Karpas-422 (cell line): Measurements from ENCODE around the gene PRTN3. TPM values are rescaled to one million over a fixed set of nuclear protein-coding genes. Genes with fewer than 3 reads are reported as not detected.

Experiments used
- DNase-seq: peaks from one replicate; pipeline ENCODE4 v3.0.0-alpha.2; 2015
- H2AFZ ChIP-seq: fragments of 200-600 bp; sonication (generic); 2 replicates; pipeline ENCODE4 v1.6.1; 2014; ENCODE audit warnings: antibody characterized with exemption, low read length, mixed read lengths
- H3K27ac ChIP-seq: fragments of 200-600 bp; sonication (generic); 2 replicates; pipeline ENCODE4 v1.5.1; 2014; ENCODE audit warnings: mild to moderate bottlenecking, low read length, moderate library complexity
- H3K27me3 ChIP-seq: fragments of 200-600 bp; sonication (generic); 2 replicates; pipeline ENCODE4 v1.6.1; 2014; ENCODE audit warnings: low read length, mixed read lengths
- H3K36me3 ChIP-seq: fragments of 200-600 bp; sonication (generic); 2 replicates; pipeline ENCODE4 v1.6.1; 2014; ENCODE audit warnings: low read length, mixed read lengths; ENCODE audit not compliant: insufficient read depth
- H3K4me1 ChIP-seq: fragments of 200-600 bp; sonication (generic); 2 replicates; pipeline ENCODE4 v1.6.1; 2014; ENCODE audit warnings: mild to moderate bottlenecking, low read length, mixed read lengths
- H3K4me2 ChIP-seq: fragments of 200-600 bp; sonication (generic); 2 replicates; pipeline ENCODE4 v1.6.1; 2014; ENCODE audit warnings: low read length, low read depth, mild to moderate bottlenecking; ENCODE audit not compliant: poor library complexity, severe bottlenecking
- H3K4me3 ChIP-seq: fragments of 200-600 bp; sonication (generic); 2 replicates; pipeline ENCODE4 v1.5.1; 2014; ENCODE audit warnings: mild to moderate bottlenecking, antibody characterized with exemption, low read length, mixed read lengths
- H3K79me2 ChIP-seq: fragments of 200-600 bp; sonication (generic); 2 replicates; pipeline ENCODE4 v1.6.1; 2014; ENCODE audit warnings: mild to moderate bottlenecking, low read length, mixed read lengths
- H3K9ac ChIP-seq: fragments of 200-600 bp; sonication (generic); 2 replicates; pipeline ENCODE4 v1.6.0; 2014; ENCODE audit warnings: low read length
- H3K9me2 ChIP-seq: fragments of 200-600 bp; sonication (generic), shearing (Covaris generic); replicated peaks from 2 replicates; pipeline ENCODE4 v1.6.0; 2014; ENCODE audit warnings: mild to moderate bottlenecking, low read length, moderate library complexity; ENCODE audit not compliant: insufficient read depth
- H3K9me3 ChIP-seq: fragments of 300-700, 200-600 bp; sonication (generic); 2 replicates; pipeline ENCODE4 v1.6.1; 2014; ENCODE audit warnings: low read length, mixed read lengths
- H4K20me1 ChIP-seq: fragments of 200-600 bp; sonication (generic); 2 replicates; pipeline ENCODE4 v1.6.1; 2014; ENCODE audit warnings: mild to moderate bottlenecking, antibody characterized with exemption, low read length, low read depth; ENCODE audit not compliant: insufficient read depth
- total RNA-seq: library from RNA; depleted of rRNA; stranded (reverse); fragments of >200 nt; shearing (Covaris generic); gene quantifications from 2 replicates; pipeline ENCODE4 v1.2.3, GENCODE V29; 2014; ENCODE audit warnings: low replicate concordance

PRTN3 gene
- total RNA-seq, 1 experiment from 2014 or later, result not detected

DNA sequence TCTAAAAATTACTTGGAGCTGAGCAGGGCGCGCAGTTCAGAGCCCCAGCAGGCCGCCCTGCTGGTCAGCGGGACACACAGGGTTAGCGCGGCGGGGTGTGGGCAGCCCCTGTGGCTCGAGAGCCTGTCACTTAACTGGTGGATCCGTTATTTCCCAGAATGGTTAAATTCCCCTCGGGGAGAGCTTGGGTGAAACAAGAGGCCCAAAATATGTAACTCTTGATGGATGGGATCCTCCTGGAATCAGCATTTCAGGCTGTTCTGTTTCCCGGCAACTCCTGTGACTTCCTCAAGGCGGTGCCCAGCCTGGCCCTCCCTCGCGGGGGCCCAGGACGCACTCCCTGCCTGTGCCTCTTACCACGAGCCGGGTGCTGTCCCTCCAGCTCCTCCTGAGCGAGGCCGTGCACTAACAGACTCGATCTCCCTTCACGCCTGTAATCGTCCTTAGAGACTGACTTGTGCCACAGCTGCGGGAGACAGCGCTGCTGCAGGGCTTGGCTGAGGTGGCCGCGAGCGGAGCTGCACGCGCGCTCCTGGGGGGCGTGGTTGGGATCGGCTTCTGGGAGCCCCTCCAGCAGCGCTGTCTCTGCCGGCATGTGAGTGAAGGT lies 33.9 kb upstream of the PRTN3 start:
- Histone ChIP-seq H3K9me3 (no peaks in the 10 kb centered on the region), H3K9me2 (no peaks in the 10 kb centered on the region), H3K27ac (no peak overlapping the region), H3K4me1 (no peaks in the 10 kb centered on the region), H3K4me2 (no peak overlapping the region), H3K27me3 (no peaks in the 10 kb centered on the region), H3K36me3 (peaks cover 60% of the 10 kb centered on the region), H4K20me1 (peaks cover 61% of the 10 kb centered on the region), H2AFZ (no peak overlapping the region), H3K79me2 (peaks cover 24% of the 10 kb centered on the region), H3K4me3 (no peak overlapping the region), H3K9ac (no peak overlapping the region)
- DNase-seq, result no peak

DNA sequence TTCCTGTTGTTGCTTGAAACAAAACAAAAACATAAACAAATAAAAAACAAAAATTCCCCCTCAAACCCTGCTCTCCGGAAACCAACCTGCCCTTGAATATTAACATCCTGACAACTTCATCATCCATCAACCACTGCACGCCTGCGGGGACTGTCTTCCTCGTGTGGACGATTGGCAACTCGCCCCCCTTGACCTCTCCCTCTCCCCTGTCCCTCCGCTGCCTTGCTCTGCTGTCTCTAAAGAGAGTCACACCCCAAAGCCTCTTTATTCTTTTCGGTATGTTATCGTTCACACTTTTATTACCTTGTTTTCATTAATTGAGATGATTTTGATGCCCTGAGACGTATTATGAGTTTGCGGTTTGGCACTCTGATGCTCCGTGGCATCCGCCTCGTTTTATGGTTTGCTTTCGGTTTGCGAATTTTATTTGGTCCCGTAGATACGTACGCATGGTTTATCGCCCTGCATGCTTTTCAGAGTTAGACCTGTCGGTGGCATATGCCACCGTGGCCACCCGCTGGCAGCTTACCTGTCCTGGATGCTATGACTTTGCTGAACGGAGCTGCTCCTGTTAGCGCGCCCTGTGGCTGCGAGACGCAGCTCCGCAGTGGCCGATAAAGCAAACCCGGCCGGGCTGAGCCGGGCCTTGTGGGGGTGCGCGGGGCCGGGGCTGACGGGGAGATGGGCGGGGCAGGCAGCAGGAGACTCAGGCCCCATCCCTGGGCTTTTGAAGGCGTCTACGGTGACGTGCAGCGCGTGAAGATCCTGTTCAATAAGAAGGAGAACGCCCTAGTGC lies 33.0 kb upstream of the PRTN3 start:
- Histone ChIP-seq H3K9me3 (no peaks in the 10 kb centered on the region), H2AFZ (no peak overlapping the region), H3K4me1 (no peaks in the 10 kb centered on the region), H4K20me1 (peaks cover 52% of the 10 kb centered on the region), H3K36me3 (peaks cover 54% of the 10 kb centered on the region), H3K9me2 (no peaks in the 10 kb centered on the region), H3K79me2 (peaks cover 15% of the 10 kb centered on the region), H3K4me3 (no peak overlapping the region), H3K4me2 (no peak overlapping the region), H3K27me3 (no peaks in the 10 kb centered on the region), H3K27ac (no peak overlapping the region), H3K9ac (no peak overlapping the region)
- DNase-seq, result no peak

DNA sequence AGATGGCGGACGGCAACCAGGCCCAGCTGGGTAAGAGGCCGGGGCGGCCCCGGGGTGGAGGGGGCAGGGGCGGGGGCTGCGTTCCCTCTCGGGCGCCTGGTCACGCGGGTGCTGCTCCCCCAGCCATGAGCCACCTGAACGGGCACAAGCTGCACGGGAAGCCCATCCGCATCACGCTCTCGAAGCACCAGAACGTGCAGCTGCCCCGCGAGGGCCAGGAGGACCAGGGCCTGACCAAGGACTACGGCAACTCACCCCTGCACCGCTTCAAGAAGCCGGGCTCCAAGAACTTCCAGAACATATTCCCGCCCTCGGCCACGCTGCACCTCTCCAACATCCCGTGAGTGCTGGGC lies 32.4 kb upstream of the PRTN3 start:
- Histone ChIP-seq H3K9ac (no peak overlapping the region), H3K9me3 (no peaks in the 10 kb centered on the region), H3K4me1 (no peaks in the 10 kb centered on the region), H3K4me3 (no peak overlapping the region), H3K27ac (no peak overlapping the region), H3K27me3 (no peaks in the 10 kb centered on the region), H3K36me3 (peaks cover 48% of the 10 kb centered on the region), H3K9me2 (no peaks in the 10 kb centered on the region), H2AFZ (no peak overlapping the region), H3K79me2 (peaks cover 9% of the 10 kb centered on the region), H3K4me2 (no peak overlapping the region), H4K20me1 (peaks cover 46% of the 10 kb centered on the region)
- no peak for DNase-seq

DNA sequence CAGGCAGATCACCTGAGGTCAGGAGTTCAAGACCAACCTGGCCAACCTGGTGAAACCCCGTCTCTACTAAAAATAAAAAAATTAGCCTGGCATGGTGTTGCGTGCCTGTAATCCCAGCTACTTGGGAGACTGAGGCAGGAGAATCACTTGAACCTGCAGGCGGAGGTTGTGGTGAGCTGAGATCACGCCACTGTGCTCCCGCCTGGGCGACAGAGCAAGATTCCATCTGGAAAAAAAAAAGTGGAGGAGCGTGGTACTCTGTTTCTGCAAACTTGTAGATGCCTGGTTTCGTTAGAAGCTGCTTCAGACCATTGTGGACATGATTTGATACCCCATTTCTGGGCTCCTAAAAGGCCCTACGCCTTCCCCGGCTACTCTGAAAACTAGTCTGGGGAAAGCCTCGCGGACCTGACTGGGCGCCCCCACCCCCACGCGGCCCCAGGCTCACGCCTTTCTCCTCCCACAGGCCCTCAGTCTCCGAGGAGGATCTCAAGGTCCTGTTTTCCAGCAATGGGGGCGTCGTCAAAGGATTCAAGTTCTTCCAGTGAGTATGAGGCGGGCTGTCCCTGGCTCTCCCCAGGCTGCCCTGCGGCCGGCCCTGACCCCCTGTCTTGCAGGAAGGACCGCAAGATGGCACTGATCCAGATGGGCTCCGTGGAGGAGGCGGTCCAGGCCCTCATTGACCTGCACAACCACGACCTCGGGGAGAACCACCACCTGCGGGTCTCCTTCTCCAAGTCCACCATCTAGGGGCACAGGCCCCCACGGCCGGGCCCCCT lies 30.5 kb upstream of the PRTN3 start:
- Histone ChIP-seq H3K9me3 (no peaks in the 10 kb centered on the region), H2AFZ (no peak overlapping the region), H4K20me1 (peaks cover 32% of the 10 kb centered on the region), H3K4me2 (no peak overlapping the region), H3K4me3 (no peak overlapping the region), H3K9me2 (no peaks in the 10 kb centered on the region), H3K9ac (no peak overlapping the region), H3K36me3 (peaks cover 36% of the 10 kb centered on the region), H3K4me1 (no peaks in the 10 kb centered on the region), H3K27me3 (no peaks in the 10 kb centered on the region), H3K79me2 (0 out of 2 replicates have a peak, but pooled peaks cover 6% of the 10 kb centered on the region), H3K27ac (no peak overlapping the region)
- no peak for DNase-seq

DNA sequence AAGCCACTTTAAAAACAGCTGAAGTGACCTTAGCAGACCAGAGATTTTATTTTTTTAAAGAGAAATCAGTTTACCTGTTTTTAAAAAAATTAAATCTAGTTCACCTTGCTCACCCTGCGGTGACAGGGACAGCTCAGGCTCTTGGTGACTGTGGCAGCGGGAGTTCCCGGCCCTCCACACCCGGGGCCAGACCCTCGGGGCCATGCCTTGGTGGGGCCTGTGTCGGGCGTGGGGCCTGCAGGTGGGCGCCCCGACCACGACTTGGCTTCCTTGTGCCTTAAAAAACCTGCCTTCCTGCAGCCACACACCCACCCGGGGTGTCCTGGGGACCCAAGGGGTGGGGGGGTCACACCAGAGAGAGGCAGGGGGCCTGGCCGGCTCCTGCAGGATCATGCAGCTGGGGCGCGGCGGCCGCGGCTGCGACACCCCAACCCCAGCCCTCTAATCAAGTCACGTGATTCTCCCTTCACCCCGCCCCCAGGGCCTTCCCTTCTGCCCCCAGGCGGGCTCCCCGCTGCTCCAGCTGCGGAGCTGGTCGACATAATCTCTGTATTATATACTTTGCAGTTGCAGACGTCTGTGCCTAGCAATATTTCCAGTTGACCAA lies 29.8 kb upstream of the PRTN3 start:
- H3K4me3 ChIP-seq, result no peak overlapping the region
- no peak for DNase-seq
- H4K20me1 ChIP-seq, result peaks cover 29% of the 10 kb centered on the region
- no peaks in the 10 kb centered on the region; the same call in 1 of the 2 replicates for H3K9me2 ChIP-seq
- no peak overlapping the region for H3K27ac ChIP-seq
- no peaks in the 10 kb centered on the region for H3K4me1 ChIP-seq
- peaks cover 36% of the 10 kb centered on the region for H3K36me3 ChIP-seq
- no peak overlapping the region for H3K4me2 ChIP-seq
- H3K9ac ChIP-seq, result no peak overlapping the region
- no peaks in the 10 kb centered on the region for H3K9me3 ChIP-seq
- H3K27me3 ChIP-seq, result no peaks in the 10 kb centered on the region
- H2AFZ ChIP-seq, result no peak overlapping the region
- 0 out of 2 replicates have a peak, but pooled peaks cover 6% of the 10 kb centered on the region for H3K79me2 ChIP-seq

DNA sequence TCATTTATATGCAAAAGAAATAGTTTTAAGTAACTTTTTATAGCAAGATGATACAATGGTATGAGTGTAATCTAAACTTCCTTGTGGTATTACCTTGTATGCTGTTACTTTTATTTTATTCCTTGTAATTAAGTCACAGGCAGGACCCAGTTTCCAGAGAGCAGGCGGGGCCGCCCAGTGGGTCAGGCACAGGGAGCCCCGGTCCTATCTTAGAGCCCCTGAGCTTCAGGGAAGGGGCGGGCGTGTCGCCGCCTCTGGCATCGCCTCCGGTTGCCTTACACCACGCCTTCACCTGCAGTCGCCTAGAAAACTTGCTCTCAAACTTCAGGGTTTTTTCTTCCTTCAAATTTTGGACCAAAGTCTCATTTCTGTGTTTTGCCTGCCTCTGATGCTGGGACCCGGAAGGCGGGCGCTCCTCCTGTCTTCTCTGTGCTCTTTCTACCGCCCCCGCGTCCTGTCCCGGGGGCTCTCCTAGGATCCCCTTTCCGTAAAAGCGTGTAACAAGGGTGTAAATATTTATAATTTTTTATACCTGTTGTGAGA lies 29.2 kb upstream of the PRTN3 start:
- Histone ChIP-seq H3K36me3 (peaks cover 34% of the 10 kb centered on the region), H3K9me2 (no peaks in the 10 kb centered on the region; the same call in 1 of the 2 replicates), H3K27ac (no peak overlapping the region), H3K4me3 (no peak overlapping the region), H3K9me3 (no peaks in the 10 kb centered on the region), H3K4me2 (no peak overlapping the region), H3K27me3 (no peaks in the 10 kb centered on the region), H3K79me2 (0 out of 2 replicates have a peak, but pooled peaks cover 6% of the 10 kb centered on the region), H3K4me1 (no peaks in the 10 kb centered on the region), H2AFZ (no peak overlapping the region), H3K9ac (no peak overlapping the region), H4K20me1 (peaks cover 24% of the 10 kb centered on the region)
- DNase-seq, result no peak

DNA sequence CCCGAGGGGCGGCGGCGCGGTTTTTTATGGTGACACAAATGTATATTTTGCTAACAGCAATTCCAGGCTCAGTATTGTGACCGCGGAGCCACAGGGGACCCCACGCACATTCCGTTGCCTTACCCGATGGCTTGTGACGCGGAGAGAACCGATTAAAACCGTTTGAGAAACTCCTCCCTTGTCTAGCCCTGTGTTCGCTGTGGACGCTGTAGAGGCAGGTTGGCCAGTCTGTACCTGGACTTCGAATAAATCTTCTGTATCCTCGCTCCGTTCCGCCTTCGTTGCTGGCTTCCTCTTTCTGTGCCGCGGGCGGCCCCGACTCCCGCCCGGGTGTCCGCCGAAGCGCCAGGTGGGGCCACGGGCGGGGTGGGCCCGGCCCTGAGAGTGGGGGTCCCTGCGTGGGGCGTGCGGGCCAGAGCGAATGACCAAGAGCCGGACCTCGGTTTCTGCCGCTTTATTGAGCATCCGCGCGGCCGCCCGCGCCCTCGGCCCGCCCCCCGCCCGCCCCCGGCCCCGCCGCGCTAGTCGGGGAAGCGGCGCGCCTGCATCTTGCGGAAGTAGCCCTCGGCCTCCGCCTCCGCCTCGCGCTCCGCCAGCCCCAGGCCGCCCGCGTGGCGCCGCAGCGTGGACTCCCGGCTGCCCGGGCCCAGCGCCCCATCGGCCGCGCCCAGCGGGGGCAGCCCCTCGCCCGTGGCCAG lies 28.6 kb upstream of the PRTN3 start:
- H3K9ac ChIP-seq, result no peak overlapping the region

More for the DNA sequence above, 28.6 kb upstream of the PRTN3 start:
- no peak overlapping the region for H3K27ac ChIP-seq
- H3K27me3 ChIP-seq, result no peaks in the 10 kb centered on the region
- H4K20me1 ChIP-seq, result peaks cover 18% of the 10 kb centered on the region
- H3K4me3 ChIP-seq, result no peak overlapping the region
- no peaks in the 10 kb centered on the region for H3K4me1 ChIP-seq
- no peak overlapping the region for H2AFZ ChIP-seq
- peaks cover 28% of the 10 kb centered on the region for H3K36me3 ChIP-seq
- H3K9me2 ChIP-seq, result no peaks in the 10 kb centered on the region; the same call in 1 of the 2 replicates
- H3K9me3 ChIP-seq, result no peaks in the 10 kb centered on the region
- no peak overlapping the region for H3K4me2 ChIP-seq
- no peaks in the 10 kb centered on the region for H3K79me2 ChIP-seq
- no peak for DNase-seq
